GM08714 (cell line): Measurements from ENCODE around the gene MTA1.

Experiments used
- H3K4me3 ChIP-seq: fragments of 200-500 bp; sonication (Bioruptor generic); 2 replicates; pipeline ENCODE4 v1.5.1; 2014; ENCODE audit warnings: mild to moderate bottlenecking, low read length, inconsistent platforms
- ZNF274 ChIP-seq: IDR thresholded peaks from 2 replicates; pipeline ENCODE4 v1.6.1; 2012; ENCODE audit warnings: mild to moderate bottlenecking, low read depth, low read length

MTA1 gene

GRCh38 chr14:105446971-105447370, 27.3 kb downstream of the MTA1 start:
- no peak for TF ChIP-seq ZNF274
- H3K4me3 ChIP-seq = no peak overlapping the region

DNA sequence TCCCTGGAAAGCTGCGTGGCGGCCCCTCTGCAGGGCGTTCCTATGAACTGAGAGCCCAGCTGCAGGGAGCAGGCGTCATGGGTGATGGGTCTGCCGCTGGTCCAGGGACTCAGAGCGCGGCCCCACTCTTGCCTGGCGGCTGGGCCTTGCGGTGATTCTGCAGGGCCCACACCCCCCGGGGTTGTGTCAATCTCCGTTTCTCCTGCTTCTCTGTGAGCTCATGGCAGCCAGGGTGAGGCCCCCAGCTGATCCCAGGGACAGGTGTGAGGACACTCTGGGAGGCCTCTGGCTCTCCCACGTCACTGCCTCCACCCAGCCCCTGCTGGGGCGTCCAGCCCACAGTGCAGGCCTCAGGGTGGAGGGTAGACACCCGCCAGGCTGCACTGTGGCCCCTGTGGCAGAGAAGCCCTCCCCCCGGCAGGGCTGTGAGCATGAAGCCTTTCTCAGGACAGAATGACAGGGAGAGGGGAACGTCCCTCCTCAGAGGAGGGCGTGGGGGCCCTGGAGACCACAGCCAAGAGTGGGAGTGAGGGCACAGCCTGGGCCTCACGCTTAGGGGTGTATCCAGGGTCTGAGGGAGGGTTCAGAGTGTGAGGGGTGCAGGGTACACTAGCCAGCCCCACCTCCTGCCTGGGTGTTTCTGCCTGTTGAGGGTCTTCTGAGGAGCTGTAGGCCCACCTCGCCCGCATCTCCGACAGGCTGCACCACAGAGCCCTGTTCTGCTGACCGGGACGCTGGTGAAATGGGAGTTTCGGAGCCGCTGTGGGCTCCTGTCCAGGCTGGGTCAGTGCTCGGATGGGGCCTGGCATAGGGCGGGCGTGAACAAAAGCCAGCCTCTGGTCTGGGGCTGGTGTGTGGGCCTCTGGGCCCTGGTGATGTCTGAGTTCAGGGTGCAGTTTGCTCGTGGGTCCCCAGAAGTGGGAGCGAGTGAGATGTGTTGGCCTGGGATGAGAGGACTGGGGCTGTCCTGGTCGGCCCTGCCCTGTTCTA, 28.3 kb downstream of the MTA1 start:
- H3K4me3 ChIP-seq = no peak overlapping the region
- TF ChIP-seq ZNF274 = no peak

GRCh38 chr14:105448706-105449111, 29.1 kb downstream of the MTA1 start:
- no peak overlapping the region for H3K4me3 ChIP-seq
- no peak for TF ChIP-seq ZNF274

DNA sequence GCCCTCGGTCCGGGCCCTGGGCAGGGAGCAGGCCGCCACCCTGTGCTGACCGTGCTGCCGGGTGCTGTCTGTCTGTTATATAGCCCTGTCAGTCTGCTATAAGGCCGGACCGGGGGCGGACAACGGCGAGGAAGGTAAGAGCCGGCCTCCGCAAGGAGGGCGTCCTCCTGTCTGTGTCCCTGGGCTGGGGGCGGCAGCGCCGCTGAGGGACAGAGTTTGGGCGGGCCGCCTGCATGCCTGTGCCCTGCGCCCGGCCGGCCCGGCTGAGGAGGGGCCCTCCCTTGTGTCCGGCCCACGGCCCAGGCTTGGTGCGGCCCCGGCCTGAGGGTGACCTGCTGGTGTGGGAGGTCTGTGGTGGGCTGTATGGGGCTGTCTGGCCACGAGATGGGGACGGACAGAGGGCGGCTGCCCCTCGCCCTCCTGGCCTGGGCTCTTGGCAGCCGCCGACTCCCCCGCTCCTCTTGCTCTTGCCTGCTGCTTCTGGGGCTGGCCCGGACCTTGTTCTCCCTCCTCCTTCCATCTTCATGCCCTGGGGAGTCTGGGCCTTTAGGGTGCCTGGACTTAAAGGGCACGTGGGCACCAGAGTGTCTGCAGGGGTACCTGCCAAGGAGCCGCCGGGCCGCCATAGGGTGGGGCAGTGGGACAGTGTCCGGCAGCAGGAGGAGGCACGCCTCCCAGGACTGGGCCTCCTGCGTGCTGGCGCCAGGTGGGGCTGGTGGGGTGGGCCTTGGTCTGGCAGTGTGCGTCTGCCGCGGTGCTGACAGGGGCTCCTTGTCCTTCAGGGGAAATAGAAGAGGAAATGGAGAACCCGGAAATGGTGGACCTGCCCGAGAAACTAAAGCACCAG, 29.9 kb downstream of the MTA1 start:
- no peak for TF ChIP-seq ZNF274
- no peak overlapping the region for H3K4me3 ChIP-seq

- no peak overlapping the region for H3K4me3 ChIP-seq
- TF ChIP-seq ZNF274 = no peak
These were observed 30.5 kb downstream of the MTA1 start for GRCh38 chr14:105450123-105450505.

- H3K4me3 ChIP-seq = no peak overlapping the region
- no peak for TF ChIP-seq ZNF274
These were observed 31.5 kb downstream of the MTA1 start for GRCh38 chr14:105450864-105451720.

- no peak for TF ChIP-seq ZNF274
- H3K4me3 ChIP-seq = no peak overlapping the region
These were observed 33.3 kb downstream of the MTA1 start for GRCh38 chr14:105452963-105453362.

DNA sequence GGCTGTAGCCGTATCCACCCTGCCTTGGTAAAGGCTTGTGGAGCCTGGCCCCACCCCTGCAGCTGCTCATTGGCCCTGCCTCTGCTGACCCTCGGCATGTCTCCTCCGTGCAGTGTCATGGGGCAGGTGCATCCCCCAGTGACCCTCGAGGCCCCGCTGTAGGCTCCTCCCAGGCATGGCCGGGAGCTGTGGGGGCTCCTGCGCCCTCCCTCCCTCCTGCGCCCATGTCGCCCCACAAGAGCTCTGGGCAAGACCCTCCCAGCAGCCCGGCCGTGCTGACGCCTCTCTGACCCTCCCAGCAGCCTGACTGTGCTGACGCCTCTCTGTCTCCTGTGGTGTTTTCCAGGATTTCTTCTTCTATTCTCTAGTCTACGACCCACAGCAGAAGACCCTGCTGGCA, 34.2 kb downstream of the MTA1 start:
- no peak for TF ChIP-seq ZNF274

GRCh38 chr14:105455086-105455640, 35.5 kb downstream of the MTA1 start:
- TF ChIP-seq ZNF274 = no peak
- no peak overlapping the region for H3K4me3 ChIP-seq

More for the DNA sequence above, 34.2 kb downstream of the MTA1 start:
- H3K4me3 ChIP-seq = no peak overlapping the region

DNA sequence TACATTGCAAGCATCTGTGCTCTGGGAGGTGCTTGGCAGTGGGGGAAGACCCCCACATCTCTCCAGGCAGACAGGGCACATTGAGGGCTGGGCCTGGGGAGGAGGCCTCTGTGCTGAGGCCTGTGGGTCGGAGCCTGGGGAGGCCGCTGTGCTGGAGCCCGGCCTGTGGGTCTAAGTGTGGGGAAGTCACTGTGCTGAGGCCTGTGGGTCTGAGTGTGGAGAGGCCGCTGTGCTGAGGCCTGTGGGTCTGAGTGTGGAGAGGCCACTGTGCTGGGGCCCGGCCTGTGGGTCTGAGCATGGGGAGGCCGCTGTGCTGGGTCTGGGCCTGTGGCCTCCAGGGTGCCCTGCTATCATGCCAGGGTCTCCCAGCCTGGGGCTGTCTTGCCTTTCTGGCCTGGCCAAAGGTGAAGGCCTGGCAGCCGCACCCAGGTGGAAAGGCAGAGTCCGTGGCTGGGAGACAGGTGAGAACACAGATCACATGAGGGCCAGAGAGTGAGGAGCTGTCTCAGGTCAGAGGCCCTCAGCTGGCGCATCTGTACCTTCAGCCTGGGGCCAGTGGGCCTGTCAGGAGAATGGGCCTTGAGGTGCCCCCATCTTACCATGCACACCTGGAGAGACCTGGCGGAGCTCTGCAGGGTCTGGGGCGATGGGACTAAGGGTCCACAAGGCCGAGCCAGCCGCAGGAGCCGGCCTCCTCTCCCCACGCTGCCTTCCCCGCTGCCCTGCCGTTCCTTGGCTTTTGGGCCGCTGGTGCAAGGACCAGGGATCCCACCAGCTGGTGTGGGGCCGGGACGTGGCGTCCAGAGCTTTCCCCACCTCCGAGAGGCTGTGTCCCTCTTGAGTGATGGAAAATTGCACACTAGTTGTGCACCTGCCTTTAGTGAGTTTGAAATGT, 36.4 kb downstream of the MTA1 start:
- no peak overlapping the region for H3K4me3 ChIP-seq
- no peak for TF ChIP-seq ZNF274

GRCh38 chr14:105456736-105457617, 37.4 kb downstream of the MTA1 start:
- no peak for TF ChIP-seq ZNF274
- no peak overlapping the region for H3K4me3 ChIP-seq

DNA sequence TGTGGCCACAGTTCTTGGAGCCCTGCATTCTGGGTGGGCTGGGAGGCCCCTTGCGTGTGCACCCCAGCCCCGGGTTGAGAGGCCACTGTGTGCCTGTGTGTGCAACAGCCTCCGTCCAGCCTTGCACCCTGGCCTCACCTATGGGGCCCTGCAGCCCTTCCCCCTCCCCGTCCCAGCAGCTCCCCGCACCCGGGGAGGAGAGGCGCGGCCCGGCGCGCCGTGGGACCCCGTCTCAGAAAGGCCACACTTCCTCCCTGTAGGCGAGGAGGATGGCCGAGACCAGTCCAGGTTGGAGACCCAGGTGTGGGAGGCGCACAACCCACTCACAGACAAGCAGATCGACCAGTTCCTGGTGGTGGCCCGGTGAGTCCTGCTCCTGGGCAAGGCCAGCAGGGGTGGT, 38.4 kb downstream of the MTA1 start:
- TF ChIP-seq ZNF274 = no peak

More for the DNA sequence above, 38.4 kb downstream of the MTA1 start:
- no peak overlapping the region for H3K4me3 ChIP-seq
